Left ventricle myocardium inferior (tissue), 1 donor: Measurements from ENCODE around the gene PRKD3. TPM values are rescaled to one million over a fixed set of nuclear protein-coding genes. Genes with fewer than 3 reads are reported as not detected.

Source experiments
- DNase-seq: peaks from one replicate; pipeline ENCODE4 v3.0.0-alpha.2; 2020
- H3K27ac ChIP-seq: fragments of 200-600 bp; replicated peaks from 2 replicates; pipeline ENCODE4 v1.8.0; 2021
- H3K27me3 ChIP-seq: fragments of 200-600 bp; 2 replicates; pipeline ENCODE4 v1.8.0; 2021; ENCODE audit warnings: low read depth
- H3K36me3 ChIP-seq: fragments of 200-600 bp; 2 replicates; pipeline ENCODE4 v1.8.0; 2021
- H3K4me1 ChIP-seq: fragments of 200-600 bp; 2 replicates; pipeline ENCODE4 v1.8.0; 2021
- H3K4me3 ChIP-seq: fragments of 200-600 bp; 2 replicates; pipeline ENCODE4 v1.8.0; 2021; ENCODE audit warnings: mild to moderate bottlenecking, moderate library complexity
- H3K9me3 ChIP-seq: fragments of 200-600 bp; replicated peaks from 2 replicates; pipeline ENCODE4 v1.8.0; 2021
- CTCF ChIP-seq: fragments of 200-600 bp; IDR thresholded peaks from 2 replicates; pipeline ENCODE4 v1.8.0; 2021; ENCODE audit warnings: antibody characterized with exemption, mild to moderate bottlenecking, borderline replicate concordance
- intact Hi-C: fragments of 100-400 bp; cut with micrococcal nuclease; formaldehyde crosslinking; loops from one replicate; pipeline ENCODE4 v1.11.0; 2022
- total RNA-seq: library from RNA; stranded (reverse); fragmentation: NEBNext Ultra II Directional; extraction: Animal tissue kit (Norgen Biotek cat#: 25700); gene quantifications from one replicate; pipeline ENCODE4 v1.2.1, GENCODE V29; 2021
- donor health status: DM: no; HTN: yes; CAD: no; lungs with severe emphysema.

Gene PRKD3
- total RNA-seq, 1 donor from 2014 or later = 14.8 TPM

GRCh38 chr2:37325625-37326071 is 1.0 kb upstream of the PRKD3 start:
- Histone ChIP-seq H3K4me1 (peaks cover 48% of the 10 kb centered on the region), H3K27ac (peak overlapping the region; percentile 93), H3K36me3 (no peaks in the 10 kb centered on the region), H3K9me3 (no peaks in the 10 kb centered on the region), H3K27me3 (no peaks in the 10 kb centered on the region), H3K4me3 (peak overlapping the region; percentile 89)
- no peak for TF ChIP-seq CTCF
- no peak for DNase-seq
- intact Hi-C loops = no loop called here

- peaks cover 48% of the 10 kb centered on the region for H3K4me1 ChIP-seq
- H3K9me3 ChIP-seq = no peaks in the 10 kb centered on the region
- H3K36me3 ChIP-seq = no peaks in the 10 kb centered on the region
- peak; percentile 87 for DNase-seq
- H3K27me3 ChIP-seq = no peaks in the 10 kb centered on the region
- H3K4me3 ChIP-seq = peak overlapping the region; percentile 89
- intact Hi-C loops = no loop called here
- peak overlapping the region; percentile 93 for H3K27ac ChIP-seq
- no peak for TF ChIP-seq CTCF
Observed at GRCh38 chr2:37324536-37324785, 172 bp downstream of the PRKD3 start.

- intact Hi-C loops = no loop called here
- Histone ChIP-seq H3K36me3 (no peaks in the 10 kb centered on the region), H3K4me3 (peak overlapping the region; percentile 89), H3K27ac (peak overlapping the region; percentile 93), H3K4me1 (peaks cover 53% of the 10 kb centered on the region), H3K27me3 (no peaks in the 10 kb centered on the region), H3K9me3 (no peaks in the 10 kb centered on the region)
- peak; percentile 27 for DNase-seq
- TF ChIP-seq CTCF = no peak
Observed at GRCh38 chr2:37323781-37324535, 675 bp downstream of the PRKD3 start.

- Histone ChIP-seq H3K36me3 (no peaks in the 10 kb centered on the region), H3K4me3 (peak overlapping the region; percentile 89), H3K9me3 (no peaks in the 10 kb centered on the region), H3K27ac (peak overlapping the region; percentile 93), H3K27me3 (no peaks in the 10 kb centered on the region), H3K4me1 (peaks cover 59% of the 10 kb centered on the region)
- intact Hi-C loops = no loop called here
- no peak for DNase-seq
- TF ChIP-seq CTCF = no peak
Observed at GRCh38 chr2:37323176-37323780, 1.4 kb downstream of the PRKD3 start.

GRCh38 chr2:37322368-37322767 is 2.3 kb downstream of the PRKD3 start:
- no peak for TF ChIP-seq CTCF
- Histone ChIP-seq H3K9me3 (no peaks in the 10 kb centered on the region), H3K4me3 (peak overlapping the region; percentile 89), H3K36me3 (no peaks in the 10 kb centered on the region), H3K27ac (peak overlapping the region; percentile 93), H3K27me3 (no peaks in the 10 kb centered on the region), H3K4me1 (peaks cover 68% of the 10 kb centered on the region)
- DNase-seq = no peak
- intact Hi-C loops = no loop called here
